Esophagus squamous epithelium (tissue), 4 donors: ENCODE data around the gene ZNF343.

Experiments
- POLR2A ChIP-seq, 4 donors: fragments of 450-650 bp; IDR thresholded peaks; one replicate each; pipeline ENCODE4 v1.6.1; 2017; ENCODE audit warnings: antibody characterized with exemption in 4 of 4, mild to moderate bottlenecking in 4 of 4, moderate library complexity in 3 of 4
- TF ChIP-seq, protein P1 (sequence below), 6 experiments: fragments of 450-650 bp in 4 of 6; fragments of 200-600 bp in 2 of 6; sonication (generic) in 2 of 6; IDR thresholded peaks; one replicate each; pipeline ENCODE4 v1.5.1; 2016 to 2019; ENCODE audit warnings: antibody characterized with exemption in 6 of 6, mild to moderate bottlenecking in 4 of 6, moderate library complexity in 4 of 6

GRCh38 chr20:2473516-2473915 is 35.2 kb downstream of the ZNF343 start:
- TF ChIP-seq, protein P1, sequence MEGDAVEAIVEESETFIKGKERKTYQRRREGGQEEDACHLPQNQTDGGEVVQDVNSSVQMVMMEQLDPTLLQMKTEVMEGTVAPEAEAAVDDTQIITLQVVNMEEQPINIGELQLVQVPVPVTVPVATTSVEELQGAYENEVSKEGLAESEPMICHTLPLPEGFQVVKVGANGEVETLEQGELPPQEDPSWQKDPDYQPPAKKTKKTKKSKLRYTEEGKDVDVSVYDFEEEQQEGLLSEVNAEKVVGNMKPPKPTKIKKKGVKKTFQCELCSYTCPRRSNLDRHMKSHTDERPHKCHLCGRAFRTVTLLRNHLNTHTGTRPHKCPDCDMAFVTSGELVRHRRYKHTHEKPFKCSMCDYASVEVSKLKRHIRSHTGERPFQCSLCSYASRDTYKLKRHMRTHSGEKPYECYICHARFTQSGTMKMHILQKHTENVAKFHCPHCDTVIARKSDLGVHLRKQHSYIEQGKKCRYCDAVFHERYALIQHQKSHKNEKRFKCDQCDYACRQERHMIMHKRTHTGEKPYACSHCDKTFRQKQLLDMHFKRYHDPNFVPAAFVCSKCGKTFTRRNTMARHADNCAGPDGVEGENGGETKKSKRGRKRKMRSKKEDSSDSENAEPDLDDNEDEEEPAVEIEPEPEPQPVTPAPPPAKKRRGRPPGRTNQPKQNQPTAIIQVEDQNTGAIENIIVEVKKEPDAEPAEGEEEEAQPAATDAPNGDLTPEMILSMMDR (IDR thresholded peaks at IDR 0.05) = no peak
- no peak for TF ChIP-seq POLR2A (IDR thresholded peaks at IDR 0.05)
